ENCODE data around the gene KLF12. TPM values are rescaled to one million over a fixed set of nuclear protein-coding genes. Genes with fewer than 3 reads are reported as not detected.

Gene KLF12
- total RNA-seq, 2 experiments from 2014 or later, result 69.5 to 74.7 TPM

DNA sequence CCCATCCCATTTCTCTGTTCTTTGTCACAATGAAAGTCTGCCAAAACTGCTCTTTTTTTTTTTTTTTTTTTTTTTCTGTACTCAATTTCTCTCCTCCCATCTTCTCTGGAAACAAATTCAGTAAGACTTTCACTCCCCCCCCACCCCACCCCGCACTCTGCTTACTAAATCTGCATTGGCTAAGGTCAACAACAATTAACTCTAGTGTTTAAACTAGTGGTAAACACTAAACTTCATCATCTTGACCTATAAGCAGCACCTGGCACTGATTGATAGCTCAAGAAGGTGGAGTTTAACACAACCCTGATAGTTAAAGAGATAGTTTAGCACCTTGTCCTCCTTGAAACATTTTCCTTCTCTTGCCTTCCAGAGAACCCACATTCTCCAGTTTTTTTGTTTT, 14.1 kb upstream of the KLF12 start:
- H3K4me3 Mint-ChIP-seq, result no peak overlapping the region
- ATAC-seq (ENCODE audit: poor library complexity) (no peak), DNase-seq (no peak)
- H3K27ac Mint-ChIP-seq, result no peak overlapping the region
- Histone ChIP-seq H3K4me3 (ENCODE audit: low read length) (no peak overlapping the region), H3K36me3 (ENCODE audit: insufficient read depth, low read length) (no peaks in the 10 kb centered on the region), H3K27me3 (ENCODE audit: control insufficient read depth in 1 of 2, insufficient read depth in 2 of 2, low read length in 2 of 2) (no peaks in the 10 kb centered on the region), H3K4me1 (ENCODE audit: insufficient read depth, low read length) (no peaks in the 10 kb centered on the region), H3K27ac (ENCODE audit: low read depth in 1 of 2, low read length in 2 of 2) (no peak overlapping the region), H3K9me3 (ENCODE audit: control insufficient read depth in 1 of 2, insufficient read depth in 1 of 2, low read length in 2 of 2) (no peaks in the 10 kb centered on the region)
- no peaks in the 10 kb centered on the region for H3K36me3 Mint-ChIP-seq (ENCODE audit: low read depth)
- TF ChIP-seq, protein P1, sequence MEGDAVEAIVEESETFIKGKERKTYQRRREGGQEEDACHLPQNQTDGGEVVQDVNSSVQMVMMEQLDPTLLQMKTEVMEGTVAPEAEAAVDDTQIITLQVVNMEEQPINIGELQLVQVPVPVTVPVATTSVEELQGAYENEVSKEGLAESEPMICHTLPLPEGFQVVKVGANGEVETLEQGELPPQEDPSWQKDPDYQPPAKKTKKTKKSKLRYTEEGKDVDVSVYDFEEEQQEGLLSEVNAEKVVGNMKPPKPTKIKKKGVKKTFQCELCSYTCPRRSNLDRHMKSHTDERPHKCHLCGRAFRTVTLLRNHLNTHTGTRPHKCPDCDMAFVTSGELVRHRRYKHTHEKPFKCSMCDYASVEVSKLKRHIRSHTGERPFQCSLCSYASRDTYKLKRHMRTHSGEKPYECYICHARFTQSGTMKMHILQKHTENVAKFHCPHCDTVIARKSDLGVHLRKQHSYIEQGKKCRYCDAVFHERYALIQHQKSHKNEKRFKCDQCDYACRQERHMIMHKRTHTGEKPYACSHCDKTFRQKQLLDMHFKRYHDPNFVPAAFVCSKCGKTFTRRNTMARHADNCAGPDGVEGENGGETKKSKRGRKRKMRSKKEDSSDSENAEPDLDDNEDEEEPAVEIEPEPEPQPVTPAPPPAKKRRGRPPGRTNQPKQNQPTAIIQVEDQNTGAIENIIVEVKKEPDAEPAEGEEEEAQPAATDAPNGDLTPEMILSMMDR (IDR thresholded peaks at IDR 0.05), result no peak
- no peaks in the 10 kb centered on the region for H3K9me3 Mint-ChIP-seq
- ChIA-PET POLR2A (interaction anchor here (1.2 kb wide), 1 partner anchor 13 kb away, joined by 7 read pairs; no protein-coding TSS in a partner anchor), CTCF (interaction anchor here (0.7 kb wide), 1 partner anchor 18 kb away, joined by 3 read pairs; no protein-coding TSS in a partner anchor)
- intact Hi-C loops (cut with DNase I, micrococcal nuclease), result no loop called here
- no peaks in the 10 kb centered on the region for H3K27me3 Mint-ChIP-seq
- no peaks in the 10 kb centered on the region for H3K4me1 Mint-ChIP-seq (ENCODE audit: low read depth)

DNA sequence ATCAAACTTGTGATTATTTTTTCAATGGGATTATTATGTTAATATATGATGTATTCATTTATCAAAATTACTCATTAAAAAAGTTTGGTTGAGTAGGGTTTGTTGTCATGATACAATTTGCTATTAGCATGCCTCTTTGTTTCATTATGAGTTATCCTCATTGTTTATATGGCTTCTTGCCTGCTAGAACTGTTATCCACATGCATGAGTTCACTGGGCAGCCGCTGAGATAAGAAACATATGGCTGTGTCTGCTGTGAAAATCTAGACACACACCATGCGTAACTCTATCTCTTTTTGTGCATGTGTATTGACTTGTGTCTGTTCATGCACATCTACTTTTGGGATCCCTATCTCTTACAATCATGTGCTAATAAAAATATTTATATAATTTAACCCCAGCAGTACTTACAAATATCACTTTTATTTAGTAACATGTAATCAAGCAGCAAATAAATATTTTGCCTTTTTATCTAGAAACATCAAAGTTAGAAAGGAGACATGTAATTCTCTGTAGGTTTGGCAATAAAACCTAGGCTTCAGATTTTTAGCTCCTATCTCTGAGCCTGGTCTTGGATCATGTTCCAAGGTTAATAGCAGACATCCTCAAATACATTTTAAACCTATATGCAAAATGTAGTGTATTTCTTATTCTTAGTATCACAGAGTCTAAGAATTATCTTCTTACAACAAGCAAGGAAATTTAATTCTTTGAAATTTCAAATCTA, 11.2 kb upstream of the KLF12 start:
- no peak overlapping the region for H3K27ac Mint-ChIP-seq
- TF ChIP-seq, protein P1 (IDR thresholded peaks at IDR 0.05), result no peak
- DNase-seq, result no peak
- Histone ChIP-seq H3K27me3 (ENCODE audit: control insufficient read depth in 1 of 2, insufficient read depth in 2 of 2, low read length in 2 of 2) (no peaks in the 10 kb centered on the region), H3K36me3 (ENCODE audit: insufficient read depth, low read length) (no peaks in the 10 kb centered on the region), H3K4me1 (ENCODE audit: insufficient read depth, low read length) (no peaks in the 10 kb centered on the region), H3K4me3 (ENCODE audit: low read length) (no peak overlapping the region), H3K27ac (ENCODE audit: low read depth in 1 of 2, low read length in 2 of 2) (no peak overlapping the region), H3K9me3 (ENCODE audit: control insufficient read depth in 1 of 2, insufficient read depth in 1 of 2, low read length in 2 of 2) (no peaks in the 10 kb centered on the region)
- no peaks in the 10 kb centered on the region for H3K36me3 Mint-ChIP-seq (ENCODE audit: low read depth)
- H3K4me1 Mint-ChIP-seq (ENCODE audit: low read depth), result no peaks in the 10 kb centered on the region
- intact Hi-C loops (cut with DNase I, micrococcal nuclease), result no loop called here
- no peaks in the 10 kb centered on the region for H3K9me3 Mint-ChIP-seq
- H3K27me3 Mint-ChIP-seq, result no peaks in the 10 kb centered on the region
- ATAC-seq (ENCODE audit: poor library complexity), result no peak
- ChIA-PET POLR2A (interaction anchor here (1.0 kb wide), 1 partner anchor 11 kb away, joined by 3 read pairs; no protein-coding TSS in a partner anchor), CTCF (interaction anchor here (1.4 kb wide), 1 partner anchor 142 kb away, joined by 3 read pairs; no protein-coding TSS in a partner anchor)
- no peak overlapping the region for H3K4me3 Mint-ChIP-seq

DNA sequence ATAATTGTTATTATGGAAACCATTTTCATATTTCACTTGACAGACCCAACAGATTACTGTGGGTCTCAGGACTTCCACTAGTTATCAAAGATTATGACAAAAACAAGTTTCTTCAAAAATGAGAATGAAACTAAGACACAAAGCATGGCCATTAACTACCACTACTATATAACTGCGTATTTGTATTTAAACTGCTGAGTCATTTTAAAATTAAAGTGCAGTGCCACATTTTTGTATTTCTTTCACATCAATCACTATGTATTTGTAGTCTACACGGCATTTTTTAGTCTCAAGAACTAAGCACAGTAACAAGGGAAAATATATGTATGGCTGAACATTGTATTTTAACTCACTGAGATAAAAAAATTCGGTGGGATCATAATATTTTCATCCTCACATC, 10.1 kb upstream of the KLF12 start:
- TF ChIP-seq, protein P1 (IDR thresholded peaks at IDR 0.05), result no peak

More for the DNA sequence above, 10.1 kb upstream of the KLF12 start:
- Histone ChIP-seq H3K27ac (ENCODE audit: low read depth in 1 of 2, low read length in 2 of 2) (no peak overlapping the region), H3K4me3 (ENCODE audit: low read length) (no peak overlapping the region), H3K27me3 (ENCODE audit: control insufficient read depth in 1 of 2, insufficient read depth in 2 of 2, low read length in 2 of 2) (no peaks in the 10 kb centered on the region), H3K4me1 (ENCODE audit: insufficient read depth, low read length) (no peaks in the 10 kb centered on the region), H3K36me3 (ENCODE audit: insufficient read depth, low read length) (no peaks in the 10 kb centered on the region), H3K9me3 (ENCODE audit: control insufficient read depth in 1 of 2, insufficient read depth in 1 of 2, low read length in 2 of 2) (no peaks in the 10 kb centered on the region)
- Mint-ChIP-seq H3K36me3 (ENCODE audit: low read depth) (no peaks in the 10 kb centered on the region), H3K9me3 (no peaks in the 10 kb centered on the region), H3K27ac (no peak overlapping the region), H3K4me3 (no peak overlapping the region), H3K27me3 (no peaks in the 10 kb centered on the region), H3K4me1 (ENCODE audit: low read depth) (no peaks in the 10 kb centered on the region)
- ChIA-PET CTCF (interaction anchor here (1.4 kb wide), 1 partner anchor 143 kb away, joined by 3 read pairs; no protein-coding TSS in a partner anchor), POLR2A (interaction anchor here (0.7 kb wide), 1 partner anchor 584 kb away, joined by 3 read pairs; no protein-coding TSS in a partner anchor)
- intact Hi-C loops (cut with DNase I, micrococcal nuclease), result no loop called here
- DNase-seq (no peak), ATAC-seq (ENCODE audit: poor library complexity) (no peak)

Measured in CD4-positive, alpha-beta T cell (primary cell).